HG02571 (cell line): ENCODE measurements around the gene METTL23.

Source experiments
- ATAC-seq: cut with Tn5 transposase; IDR thresholded peaks from one replicate; pipeline ENCODE4 v1.9.1; 2021; ENCODE audit warnings: mild to moderate bottlenecking, moderate library complexity; ENCODE audit not compliant: unreplicated experiment

Gene METTL23

DNA sequence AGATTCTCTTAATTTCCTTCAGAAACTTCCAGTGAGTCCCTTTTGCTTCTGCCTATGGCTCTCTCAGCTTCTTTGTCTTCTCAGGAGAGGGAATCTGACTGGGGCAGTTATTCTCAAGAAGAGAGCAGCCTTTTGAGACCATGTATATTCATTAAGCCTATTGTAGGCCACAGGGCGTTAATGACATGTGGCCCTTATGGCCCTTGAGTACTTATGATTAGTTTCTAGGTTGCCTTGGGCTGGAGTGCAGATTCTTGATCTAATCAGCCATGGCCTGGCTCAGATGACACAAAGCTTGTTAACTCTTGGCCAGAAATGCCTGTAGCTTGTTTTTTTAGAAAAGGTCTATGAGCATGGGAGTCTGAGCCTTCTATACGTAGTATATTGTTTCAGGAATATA is 28.6 kb downstream of the METTL23 start:
- ATAC-seq, result no peak

DNA sequence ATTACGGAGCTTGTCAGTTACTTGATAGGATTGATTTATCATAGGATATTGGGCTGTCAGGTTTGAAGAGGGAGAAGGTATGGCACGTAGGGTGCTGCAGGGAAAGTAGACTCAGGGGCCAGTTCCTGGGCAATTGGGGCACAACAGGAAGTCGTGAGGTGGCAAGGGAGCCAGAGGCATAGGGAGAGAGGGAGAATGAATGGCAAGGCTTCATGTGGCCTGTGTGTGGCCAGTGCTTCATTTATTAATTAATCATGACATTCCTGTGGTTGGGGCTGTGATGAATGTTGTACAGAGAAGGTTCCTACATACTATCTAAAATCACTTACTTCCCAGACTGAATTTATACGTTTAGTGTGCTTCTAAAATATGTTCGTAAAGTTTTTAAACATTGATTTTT is 30.6 kb downstream of the METTL23 start:
- no peak for ATAC-seq

DNA sequence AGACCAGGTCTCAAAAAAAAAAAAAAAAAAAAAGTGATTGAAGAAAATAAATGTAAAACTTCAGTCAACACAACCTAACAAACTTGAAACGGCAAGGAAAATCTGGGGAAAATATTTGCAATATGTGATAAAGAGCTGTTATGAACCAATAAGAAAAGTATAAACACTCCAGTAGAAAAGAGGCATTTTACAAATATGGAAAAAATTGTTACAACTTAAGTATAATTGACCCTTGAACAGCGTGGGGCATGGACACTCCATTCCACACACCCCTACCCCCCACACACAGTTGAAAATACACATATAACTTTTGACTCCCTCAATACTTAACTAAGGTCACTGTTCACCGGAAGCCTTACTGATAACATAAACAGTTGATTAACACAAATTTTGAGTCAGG is 31.9 kb downstream of the METTL23 start:
- ATAC-seq, result no peak

DNA sequence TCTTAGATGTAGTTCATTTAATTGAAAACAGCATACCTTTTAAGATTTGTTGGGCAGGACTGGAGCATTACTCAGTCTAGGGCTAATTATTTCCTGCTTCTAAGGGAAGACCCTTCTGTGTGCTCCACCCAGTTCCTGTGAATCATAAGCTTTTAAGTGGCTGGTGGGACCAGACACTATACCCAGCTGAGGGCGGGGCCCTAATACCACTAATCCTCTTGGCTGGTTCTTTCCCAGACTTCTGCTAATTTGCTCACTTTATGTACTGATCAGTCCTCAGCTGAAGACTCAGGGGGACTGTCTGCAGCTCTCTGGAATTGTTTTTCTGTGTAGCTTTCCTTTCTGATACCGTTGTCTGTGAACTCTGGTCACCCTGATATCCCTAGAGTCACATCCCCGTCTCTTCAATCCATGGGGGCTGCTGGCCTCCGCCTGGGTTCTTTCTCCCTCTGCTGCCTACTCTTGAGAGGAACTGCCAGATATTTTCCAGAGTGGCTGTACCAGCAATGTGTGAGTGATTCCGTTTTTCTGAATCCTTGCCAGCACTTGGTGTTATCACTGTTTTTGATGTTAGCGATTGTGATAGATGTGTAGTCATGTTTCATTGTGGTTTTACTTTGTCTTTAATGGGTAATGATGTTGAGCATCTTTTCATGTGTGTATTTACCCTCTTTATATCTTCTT is 46.3 kb downstream of the METTL23 start:
- ATAC-seq, result no peak

DNA sequence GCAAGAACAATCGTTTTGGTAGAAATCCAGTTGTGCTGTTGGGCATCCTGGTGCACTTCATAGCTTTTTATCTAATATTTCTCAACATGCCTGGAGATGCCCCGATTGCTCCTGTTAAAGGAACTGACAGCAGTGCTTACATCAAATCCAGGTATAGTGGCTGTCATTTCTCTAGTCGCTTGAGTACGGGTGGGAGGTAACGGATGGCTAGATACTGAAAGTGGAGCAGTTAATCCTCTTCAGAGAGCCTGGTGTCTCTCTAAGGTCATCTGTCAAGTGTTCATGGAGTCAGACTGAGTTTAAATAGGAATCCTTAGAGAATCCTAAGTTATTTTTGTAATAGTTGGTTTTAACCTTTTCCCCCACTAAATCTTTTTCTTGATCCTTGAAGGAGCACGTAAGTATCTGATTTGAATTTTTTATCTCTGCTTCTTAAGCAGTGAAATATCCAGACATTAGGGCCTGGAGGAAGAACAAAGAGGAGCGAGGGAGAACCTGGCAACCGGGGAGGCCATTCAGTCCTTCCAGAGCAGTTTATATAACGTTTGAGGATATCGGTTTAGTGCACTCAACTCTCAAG is 48.5 kb downstream of the METTL23 start:
- no peak for ATAC-seq

DNA sequence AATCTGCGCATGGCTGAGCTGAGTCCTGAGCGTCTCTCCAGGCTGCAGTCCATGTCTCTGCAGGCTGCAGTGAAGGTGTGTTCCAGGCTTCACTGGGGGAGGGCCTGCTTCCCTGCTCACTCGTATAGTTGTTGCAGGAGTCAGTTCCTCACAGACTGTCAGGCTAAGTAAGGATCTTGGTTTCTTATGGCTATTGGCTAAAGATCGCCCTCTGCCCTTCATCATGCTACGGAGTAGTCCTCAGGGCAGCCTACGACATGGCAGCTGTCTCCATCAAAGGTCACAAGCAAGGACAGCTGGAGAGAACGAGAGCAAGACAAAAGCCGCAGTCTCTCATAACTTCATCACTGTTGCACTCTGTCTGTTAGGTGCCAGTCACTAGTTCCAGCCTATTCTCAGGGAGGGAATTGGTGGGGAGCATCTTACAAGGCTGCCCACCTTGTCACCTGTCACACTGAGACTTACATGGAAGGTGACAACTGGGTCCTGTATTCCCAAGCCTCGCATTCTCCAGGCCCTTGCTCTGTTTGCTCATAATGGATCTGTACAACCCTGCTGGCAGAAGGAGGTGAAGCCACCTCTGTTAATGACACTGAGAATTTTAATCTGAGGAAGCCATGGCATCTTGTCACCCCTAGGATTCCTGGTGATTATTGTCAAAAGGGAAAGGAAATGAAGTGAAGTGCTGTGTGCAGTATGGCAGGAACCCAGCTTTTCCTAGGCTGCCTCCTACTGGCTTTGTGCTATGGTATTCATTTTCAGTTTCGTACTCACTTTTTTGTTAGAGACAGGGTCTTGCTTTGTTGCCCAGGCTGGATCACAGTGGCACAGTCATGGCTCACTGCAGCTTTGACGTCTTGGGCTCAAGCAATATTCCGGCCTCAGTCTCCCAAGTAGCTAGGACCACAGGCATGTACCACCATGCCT is 54.7 kb downstream of the METTL23 start:
- ATAC-seq, result no peak

DNA sequence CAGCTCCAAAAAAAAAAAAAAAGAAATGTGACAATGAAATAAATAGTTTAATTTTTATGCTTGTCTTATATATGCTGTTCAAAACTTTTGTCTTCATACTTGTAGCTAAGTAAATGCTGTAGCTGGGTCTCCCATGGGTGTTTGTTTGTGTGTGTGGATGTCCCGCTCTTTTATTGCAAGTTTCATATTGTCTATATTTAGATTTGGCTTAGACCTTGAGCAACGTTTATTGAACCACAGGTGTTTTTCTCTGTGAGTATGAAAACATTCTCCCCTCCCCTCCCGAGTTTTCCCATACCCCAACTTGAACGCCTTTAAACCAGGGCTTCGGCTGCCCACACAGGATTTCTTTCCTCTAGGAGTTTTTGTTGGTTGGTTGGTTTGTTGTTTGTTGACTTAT is 56.5 kb downstream of the METTL23 start:
- no peak for ATAC-seq
